Pancreas (tissue), 10 donors: ENCODE measurements around the gene CRX. TPM values are rescaled to one million over a fixed set of nuclear protein-coding genes. Genes with fewer than 3 reads are reported as not detected.
"Not testable (repeated sequence)": the region's sequence is repeated elsewhere in the genome, so short reads cannot be mapped to it uniquely, and the experiment has no call there.

Experiments used
- ATAC-seq, 4 donors: fragments of 200-7000 bp; cut with Tn5 transposase; one replicate each; pipeline versions ENCODE4 v1.8.0 to v1.9.1; 2020; ENCODE audit warnings: mild to moderate bottlenecking in 4 of 4, moderate library complexity in 4 of 4
- DNase-seq, 6 donors: peaks; one replicate each; pipeline ENCODE4 v3.0.0-alpha.2; 2020
- FAIRE-seq: peaks from 2 replicates; lab custom pipeline; 2012; peaks lifted over from hg19 to GRCh38; lab: Jason Lieb, UNC
- H3K27ac ChIP-seq, 4 donors: fragments of 200-600 bp; sonication (generic); 1 replicate in 3 of 4; 2 replicates in 1 of 4; pipeline versions ENCODE4 v1.5.0 to v1.8.0; 2020
- H3K27me3 ChIP-seq, 4 donors: fragments of 200-600 bp; one replicate each; pipeline ENCODE4 v1.8.0; 2021
- H3K36me3 ChIP-seq, 3 donors: fragments of 200-600 bp; sonication (generic) in 1 of 3; one replicate each; pipeline versions ENCODE4 v1.5.0 to v1.8.0; 2020 to 2021
- H3K4me1 ChIP-seq, 3 donors: fragments of 200-600 bp; one replicate each; pipeline ENCODE4 v1.8.0; 2021
- H3K4me3 ChIP-seq, 4 donors: fragments of 200-600 bp; sonication (generic) in 2 of 4; one replicate each; pipeline versions ENCODE4 v1.5.0 to v1.8.0; 2020 to 2021
- H3K9me3 ChIP-seq, 4 donors: fragments of 200-600 bp; one replicate each; pipeline ENCODE4 v1.8.0; 2021
- CTCF ChIP-seq, 4 donors: fragments of 200-600 bp; sonication (generic) in 3 of 4; IDR thresholded peaks; one replicate each; pipeline versions ENCODE4 v1.5.0 to v1.8.0; 2021; ENCODE audit warnings: antibody characterized with exemption in 4 of 4
- WGBS, 2 donors: extraction: QIAGEN DNeasy Blood & Tissue Kit; methylation state at CpG; one replicate each; pipeline ENCODE4 v1.1.7; 2013; 5-methylcytosine and 5-hydroxymethylcytosine counted together
- intact Hi-C, 3 donors: fragments of 100-400 bp; cut with DNase I; formaldehyde crosslinking; loops; one replicate each; pipeline versions ENCODE4 v1.11.1 to v1.14.2; 2022
- polyA plus RNA-seq, 2 donors: library from polyadenylated mRNA; stranded (reverse); fragments of 200-250 nt; gene quantifications; one replicate each; pipeline ENCODE4 v1.2.3, GENCODE V29; 2013
- total RNA-seq, 6 donors: library from RNA; stranded (reverse); fragmentation: NEBNext Ultra II Directional in 4 of 6; extraction: Animal tissue kit (Norgen Biotek cat#: 25700) in 4 of 6; gene quantifications; one replicate each; pipeline versions ENCODE4 v1.2.1 to v1.2.4, GENCODE V29; 2021 to 2023
- donor health status: healthy with polysubstance abuse.
- donor health status: DM: no; HTN: no; CAD: no; lungs with moderate emphysema.
- donor health status: DM: no; HTN: no; CAD: no.
- donor health status: control.
- donor health status: control.
- donor health status: Bipolar disorder and iron deficiency.
- donor health status: DM: yes; HTN: yes; CAD: no.
- donor health status: DM: no; HTN: no; CAD: no.
- donor health status: DM: no; HTN: no; CAD: no.
- donor health status: DM: yes; HTN: yes; CAD: no.

The CRX gene
- total and polyA plus RNA-seq, 8 donors: not detected

GRCh38 chr19:47860602-47861297, 39.0 kb downstream of the CRX start:
- ATAC-seq (no peak), FAIRE-seq (no peak), DNase-seq (peak in 2 of 6 donors; percentile 39 to 56)
- 49 to 60% methylated on average over 23 to 34 of the region's 34 CpGs for WGBS, 2 donors
- no peaks in the 10 kb centered on the region for H3K9me3 ChIP-seq
- H3K4me3 ChIP-seq: no peak overlapping the region
- H3K27ac ChIP-seq: no peak overlapping the region
- H3K27me3 ChIP-seq: no peaks in the 10 kb centered on the region
- H3K36me3 ChIP-seq: no peaks in the 10 kb centered on the region
- intact Hi-C loops: no loop called here
- no peak for TF ChIP-seq CTCF (IDR thresholded peaks at IDR 0.05)
- H3K4me1 ChIP-seq: no peaks in the 10 kb centered on the region

- 83 to 87% methylated on average over 5 of the region's 5 CpGs for WGBS, 2 donors
- no peak for DNase-seq
- Histone ChIP-seq H3K36me3 (no peaks in the 10 kb centered on the region), H3K27ac (no peak overlapping the region), H3K27me3 (no peaks in the 10 kb centered on the region), H3K4me1 (no peaks in the 10 kb centered on the region), H3K4me3 (no peak overlapping the region), H3K9me3 (no peaks in the 10 kb centered on the region)
- intact Hi-C loops: no loop called here
- ATAC-seq: no peak
- no peak for FAIRE-seq
- no peak for TF ChIP-seq CTCF (IDR thresholded peaks at IDR 0.05)
Observed at GRCh38 chr19:47861630-47862029, 39.9 kb downstream of the CRX start.

GRCh38 chr19:47863514-47863936, 41.8 kb downstream of the CRX start:
- Histone ChIP-seq H3K4me1 (no peaks in the 10 kb centered on the region), H3K27ac (no peak overlapping the region), H3K36me3 (no peaks in the 10 kb centered on the region), H3K4me3 (no peak overlapping the region), H3K9me3 (no peaks in the 10 kb centered on the region), H3K27me3 (no peaks in the 10 kb centered on the region)
- DNase-seq: peak; percentile 66 to 99 (median 86)
- peak; percentile 49 for FAIRE-seq
- 13 to 16% methylated on average over 14 of the region's 14 CpGs for WGBS, 2 donors
- intact Hi-C loops: no loop called here
- peak; percentile 90 to 98 (median 94) for TF ChIP-seq CTCF (IDR thresholded peaks at IDR 0.05)
- peak; percentile 93 to 100 (median 96) for ATAC-seq

- Histone ChIP-seq H3K27me3 (no peaks in the 10 kb centered on the region), H3K4me1 (no peaks in the 10 kb centered on the region), H3K36me3 (no peaks in the 10 kb centered on the region), H3K9me3 (no peaks in the 10 kb centered on the region), H3K4me3 (no peak overlapping the region), H3K27ac (no peak overlapping the region)
- ATAC-seq (no peak), DNase-seq (peak in 1 of 6 donors; percentile 17), FAIRE-seq (no peak)
- WGBS, 2 donors: 51 to 52% methylated on average over 10 of the region's 10 CpGs
- intact Hi-C loops: no loop called here
- TF ChIP-seq CTCF (IDR thresholded peaks at IDR 0.05): no peak
Observed at GRCh38 chr19:47865166-47865565, 43.4 kb downstream of the CRX start.

- no peak overlapping the region for H3K27ac ChIP-seq
- no peak for ATAC-seq
- DNase-seq: no peak
- WGBS, 2 donors: 62 to 87% methylated on average over 4 of the region's 4 CpGs
- no peaks in the 10 kb centered on the region for H3K9me3 ChIP-seq
- TF ChIP-seq CTCF (IDR thresholded peaks at IDR 0.05): no peak
- no peak overlapping the region for H3K4me3 ChIP-seq
- FAIRE-seq: no peak
- no peaks in the 10 kb centered on the region for H3K4me1 ChIP-seq
- H3K27me3 ChIP-seq: no peaks in the 10 kb centered on the region
- intact Hi-C loops: no loop called here
- no peaks in the 10 kb centered on the region for H3K36me3 ChIP-seq
Observed at GRCh38 chr19:47878906-47879305, 57.2 kb downstream of the CRX start.

GRCh38 chr19:47879385-47879784, 57.6 kb downstream of the CRX start:
- H3K9me3 ChIP-seq, H3K27ac ChIP-seq, H3K4me3 ChIP-seq, DNase-seq, FAIRE-seq, H3K4me1 ChIP-seq, intact Hi-C loops, H3K36me3 ChIP-seq, H3K27me3 ChIP-seq, ATAC-seq: not testable (repeated sequence)
- WGBS, 2 donors: 55 to 67% methylated on average over 3 to 4 of the region's 4 CpGs
